ENCODE results near the gene PCSK5. TPM values are rescaled to one million over a fixed set of nuclear protein-coding genes. Genes with fewer than 3 reads are reported as not detected.

PCSK5 gene
- total and polyA plus RNA-seq, 4 donors, result 0.58 to 3.6 (median 0.82) TPM

DNA sequence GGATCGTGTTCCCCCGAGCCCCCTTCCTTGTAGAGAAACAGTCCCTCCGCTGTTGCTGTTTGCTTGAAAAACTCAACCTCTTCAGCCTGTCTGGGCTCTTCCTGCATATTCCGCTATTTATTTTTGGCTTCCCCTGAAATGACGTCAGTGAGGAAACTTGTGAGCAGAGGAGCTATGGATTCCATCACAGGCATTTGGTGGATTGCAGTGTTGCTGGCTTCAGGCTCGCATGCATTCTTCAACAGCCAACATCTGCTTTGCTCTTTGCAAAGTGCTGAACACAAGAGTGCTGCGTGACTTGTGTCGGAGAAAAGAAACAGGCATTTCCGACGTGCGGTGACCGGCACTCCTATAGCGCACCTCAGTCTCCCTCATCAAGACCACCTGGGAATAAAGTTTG is 271.1 kb downstream of the PCSK5 start:
- Histone ChIP-seq H3K36me3 (ENCODE audit: control insufficient read depth in 4 of 4, insufficient read depth in 3 of 4, low read depth in 1 of 4, low read length in 3 of 4) (no peaks in the 10 kb centered on the region), H3K27me3 (ENCODE audit: control insufficient read depth in 4 of 4, insufficient read depth in 4 of 4, low read length in 3 of 4) (no peaks in the 10 kb centered on the region), H3K9ac (ENCODE audit: low read depth in 1 of 2, low read length in 2 of 2) (no peak overlapping the region), H3K4me3 (ENCODE audit: low read depth in 1 of 3, low read length in 3 of 3) (no peak overlapping the region), H3K9me3 (ENCODE audit: control insufficient read depth in 4 of 4, low read length in 3 of 4) (no peaks in the 10 kb centered on the region), H3K4me1 (ENCODE audit: control insufficient read depth in 4 of 4, insufficient read depth in 4 of 4, low read length in 3 of 4) (peaks cover 0 to 21% (median 10%) of the 10 kb centered on the region in 4 donors), H3K27ac (ENCODE audit: low read depth in 1 of 2, low read length in 2 of 2) (no peak overlapping the region)
- peak in 1 of 2 donors; percentile 4 for TF ChIP-seq RAD21 (IDR thresholded peaks at IDR 0.05)
- peak in 1 of 2 donors; percentile 25 for TF ChIP-seq JUND (IDR thresholded peaks at IDR 0.05)
- TF ChIP-seq ZBTB33 (IDR thresholded peaks at IDR 0.05), result no peak
- TF ChIP-seq FOXA2 (IDR thresholded peaks at IDR 0.05), result no peak
- TF ChIP-seq HNF4G (IDR thresholded peaks at IDR 0.05), result no peak
- TF ChIP-seq FOXA1 (IDR thresholded peaks at IDR 0.05), result no peak
- no peak for TF ChIP-seq NR2F2 (IDR thresholded peaks at IDR 0.05)
- WGBS, result 89% methylated on average over 13 of the region's 13 CpGs
- no peak for DNase-seq (ENCODE audit: low spot score)

- H3K9me3 ChIP-seq (ENCODE audit: control insufficient read depth in 4 of 4, low read length in 3 of 4), result no peaks in the 10 kb centered on the region
These were observed 271.7 kb downstream of the PCSK5 start for GRCh38 chr9:76162086-76162730.

GRCh38 chr9:76162751-76163500 is 272.5 kb downstream of the PCSK5 start:
- no peaks in the 10 kb centered on the region for H3K27me3 ChIP-seq (ENCODE audit: control insufficient read depth in 4 of 4, insufficient read depth in 4 of 4, low read length in 3 of 4)
- TF ChIP-seq, protein P1, sequence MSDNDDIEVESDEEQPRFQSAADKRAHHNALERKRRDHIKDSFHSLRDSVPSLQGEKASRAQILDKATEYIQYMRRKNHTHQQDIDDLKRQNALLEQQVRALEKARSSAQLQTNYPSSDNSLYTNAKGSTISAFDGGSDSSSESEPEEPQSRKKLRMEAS (IDR thresholded peaks at IDR 0.05), result no peak
- no peak for TF ChIP-seq EGR1 (IDR thresholded peaks at IDR 0.05; ENCODE audit: low read depth in 2 of 2)
- no peak for TF ChIP-seq SP1 (IDR thresholded peaks at IDR 0.05)
- TF ChIP-seq JUND (IDR thresholded peaks at IDR 0.05), result no peak
- TF ChIP-seq ZBTB33 (IDR thresholded peaks at IDR 0.05), result no peak
- TF ChIP-seq GABPA (IDR thresholded peaks at IDR 0.05 in 1 of 2, conservative IDR thresholded peaks at IDR 0.05 in 1 of 2), result no peak
- TF ChIP-seq HNF4A (conservative IDR thresholded peaks at IDR 0.05), result no peak
- no peak for TF ChIP-seq RXRA (IDR thresholded peaks at IDR 0.05)
- TF ChIP-seq HNF4G (IDR thresholded peaks at IDR 0.05), result no peak
- TF ChIP-seq, protein P2, sequence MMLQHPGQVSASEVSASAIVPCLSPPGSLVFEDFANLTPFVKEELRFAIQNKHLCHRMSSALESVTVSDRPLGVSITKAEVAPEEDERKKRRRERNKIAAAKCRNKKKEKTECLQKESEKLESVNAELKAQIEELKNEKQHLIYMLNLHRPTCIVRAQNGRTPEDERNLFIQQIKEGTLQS (IDR thresholded peaks at IDR 0.05), result no peak
- TF ChIP-seq RAD21 (IDR thresholded peaks at IDR 0.05), result no peak
- no peak for TF ChIP-seq YY1 (IDR thresholded peaks at IDR 0.05)
- no peak for TF ChIP-seq FOXA1 (IDR thresholded peaks at IDR 0.05)
- TF ChIP-seq TAF1 (conservative IDR thresholded peaks at IDR 0.05), result no peak
- no peak overlapping the region for H3K9ac ChIP-seq (ENCODE audit: low read depth in 1 of 2, low read length in 2 of 2)
- no peak overlapping the region for H3K4me3 ChIP-seq (ENCODE audit: low read depth in 1 of 3, low read length in 3 of 3)
- no peak for DNase-seq (ENCODE audit: low spot score)
- no peak overlapping the region for H3K27ac ChIP-seq (ENCODE audit: low read depth in 1 of 2, low read length in 2 of 2)
- H3K9me3 ChIP-seq (ENCODE audit: control insufficient read depth in 4 of 4, low read length in 3 of 4), result no peaks in the 10 kb centered on the region
- H3K4me1 ChIP-seq (ENCODE audit: control insufficient read depth in 4 of 4, insufficient read depth in 4 of 4, low read length in 3 of 4), result peaks cover 0 to 21% (median 10%) of the 10 kb centered on the region in 4 donors
- 83% methylated on average over 11 of the region's 11 CpGs for whole genome bisulfite sequencing
- no peaks in the 10 kb centered on the region for H3K36me3 ChIP-seq (ENCODE audit: control insufficient read depth in 4 of 4, insufficient read depth in 3 of 4, low read depth in 1 of 4, low read length in 3 of 4)

More at GRCh38 chr9:76162086-76162730, 271.7 kb downstream of the PCSK5 start:
- H3K27ac ChIP-seq (ENCODE audit: low read depth in 1 of 2, low read length in 2 of 2), result peak overlapping the region in 1 of 2 donors; percentile 19
- no peak overlapping the region for H3K4me3 ChIP-seq (ENCODE audit: low read depth in 1 of 3, low read length in 3 of 3)
- H3K4me1 ChIP-seq (ENCODE audit: control insufficient read depth in 4 of 4, insufficient read depth in 4 of 4, low read length in 3 of 4), result peaks cover 0 to 21% (median 10%) of the 10 kb centered on the region in 4 donors
- no peak for DNase-seq (ENCODE audit: low spot score)
- no peaks in the 10 kb centered on the region for H3K36me3 ChIP-seq (ENCODE audit: control insufficient read depth in 4 of 4, insufficient read depth in 3 of 4, low read depth in 1 of 4, low read length in 3 of 4)
- TF ChIP-seq YY1 (IDR thresholded peaks at IDR 0.05) (no peak), CTCF (IDR thresholded peaks at IDR 0.05; ENCODE audit: low read depth, low read length, missing input control) (no peak), GABPA (IDR thresholded peaks at IDR 0.05 in 1 of 2, conservative IDR thresholded peaks at IDR 0.05 in 1 of 2) (no peak), NR2F2 (IDR thresholded peaks at IDR 0.05) (peak; percentile 10), FOXA1 (IDR thresholded peaks at IDR 0.05) (no peak)
- H3K27me3 ChIP-seq (ENCODE audit: control insufficient read depth in 4 of 4, insufficient read depth in 4 of 4, low read length in 3 of 4), result no peaks in the 10 kb centered on the region
- WGBS, result 86% methylated on average over 4 of the region's 4 CpGs
- H3K9ac ChIP-seq (ENCODE audit: low read depth in 1 of 2, low read length in 2 of 2), result no peak overlapping the region
